Esophagus squamous epithelium (tissue), 4 donors: ENCODE measurements around the gene CAMTA1.

Source experiments
- CTCF ChIP-seq, 6 experiments: fragments of 450-650 bp in 4 of 6; fragments of 200-600 bp in 2 of 6; sonication (generic) in 2 of 6; IDR thresholded peaks; one replicate each; pipeline ENCODE4 v1.5.1; 2016 to 2019; ENCODE audit warnings: antibody characterized with exemption in 6 of 6, mild to moderate bottlenecking in 4 of 6, moderate library complexity in 4 of 6
- POLR2A ChIP-seq, 4 donors: fragments of 450-650 bp; IDR thresholded peaks; one replicate each; pipeline ENCODE4 v1.6.1; 2017; ENCODE audit warnings: antibody characterized with exemption in 4 of 4, mild to moderate bottlenecking in 4 of 4, moderate library complexity in 3 of 4

- no peak for TF ChIP-seq CTCF (IDR thresholded peaks at IDR 0.05)
- no peak for TF ChIP-seq POLR2A (IDR thresholded peaks at IDR 0.05)
These were observed 756.4 kb downstream of the CAMTA1 start for GRCh38 chr1:7541629-7542028.
